Femur (tissue), 1 donor: ENCODE measurements around the gene WARS2.
A peak's percentile ranks its signal among the peaks of the same experiment; 100 is the strongest.

ENCODE experiments used
- DNase-seq: peaks from one replicate; pipeline ENCODE4 v3.0.0-alpha.2; 2017

Gene WARS2

GRCh38 chr1:119081267-119081666, 59.2 kb downstream of the WARS2 start:
- no peak for DNase-seq

DNA sequence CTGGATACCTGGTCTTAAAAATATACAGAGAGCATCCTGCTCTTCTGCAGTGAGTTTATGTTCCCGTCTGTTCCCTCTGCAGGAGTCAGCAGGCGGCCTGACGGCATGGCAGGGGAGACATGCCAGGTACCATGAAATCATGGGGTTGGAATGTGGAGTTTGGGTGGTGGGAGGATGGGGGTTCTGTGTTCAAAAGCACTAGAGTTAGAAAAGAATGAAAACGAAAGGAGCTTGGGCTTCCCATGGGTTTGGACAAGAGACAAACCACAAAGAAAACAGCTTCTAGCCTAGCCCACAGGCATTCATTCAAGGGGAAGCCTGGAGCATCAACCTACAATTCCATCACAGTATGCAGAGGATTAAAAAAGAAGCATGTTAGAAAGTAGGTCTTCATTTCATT, 59.9 kb downstream of the WARS2 start:
- peak; percentile 62 for DNase-seq

DNA sequence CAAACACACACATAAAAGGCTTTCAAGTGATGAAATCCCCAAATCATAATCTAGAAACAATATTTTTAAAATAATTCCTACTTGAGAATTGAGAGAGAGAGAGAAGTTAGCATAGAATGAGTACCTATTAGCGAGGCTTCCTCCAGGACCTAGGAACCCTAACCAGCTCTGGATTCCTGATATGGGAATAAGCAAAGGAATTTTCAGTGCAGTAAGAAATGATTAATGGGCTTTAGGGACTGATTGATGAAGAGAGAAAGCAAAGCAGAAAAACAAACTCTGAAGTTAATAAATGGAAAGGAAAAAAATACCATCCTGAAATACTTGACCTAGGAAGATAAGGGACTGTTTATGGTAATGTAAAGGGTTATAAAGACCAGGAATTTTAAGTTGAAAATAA, 60.6 kb downstream of the WARS2 start:
- no peak for DNase-seq

GRCh38 chr1:119075614-119076013, 64.8 kb downstream of the WARS2 start:
- DNase-seq, result no peak

GRCh38 chr1:119071321-119071720, 69.1 kb downstream of the WARS2 start:
- no peak for DNase-seq

- no peak for DNase-seq
These were observed 70.8 kb downstream of the WARS2 start for GRCh38 chr1:119069682-119070081.

GRCh38 chr1:119068427-119068826, 72.0 kb downstream of the WARS2 start:
- no peak for DNase-seq

DNA sequence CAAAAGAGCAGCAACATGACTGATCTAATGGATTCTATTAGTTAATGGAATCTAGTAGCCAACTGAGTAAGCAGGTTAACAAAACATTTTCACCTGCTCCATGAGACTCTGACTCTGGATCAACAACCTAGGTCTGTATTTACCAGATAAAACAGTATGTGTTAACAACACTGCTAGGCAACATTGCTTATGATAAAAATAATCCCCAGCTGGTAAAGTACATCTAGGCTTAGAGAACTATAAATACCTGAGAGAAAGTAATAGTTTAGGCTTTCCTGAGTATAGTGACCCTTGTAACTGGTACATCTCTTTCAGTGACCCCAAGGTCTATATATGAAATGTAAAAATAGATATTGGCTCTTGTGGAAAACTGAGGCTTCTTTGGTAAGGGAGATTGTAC, 78.8 kb downstream of the WARS2 start:
- no peak for DNase-seq

DNA sequence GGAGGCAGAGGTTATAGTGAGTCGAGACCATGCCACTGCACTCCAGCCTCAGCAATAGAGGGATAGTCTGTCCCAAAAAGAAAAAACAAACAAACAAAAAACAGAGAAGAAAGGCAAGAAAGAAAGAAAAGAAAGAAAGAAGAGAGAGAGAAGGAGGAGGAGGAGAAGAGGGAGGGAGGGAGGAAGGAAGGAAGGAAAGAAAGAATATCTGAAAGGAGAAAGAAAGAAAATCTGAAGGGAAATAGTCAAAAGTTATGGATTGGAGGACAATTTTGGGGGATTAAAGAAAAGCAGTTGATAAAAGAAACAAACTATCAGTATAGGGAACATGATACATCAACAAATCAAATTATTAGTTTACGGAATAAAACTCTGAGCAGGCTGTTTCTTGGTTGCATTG, 84.9 kb downstream of the WARS2 start:
- DNase-seq, result no peak

- DNase-seq, result no peak
These were observed 86.5 kb downstream of the WARS2 start for GRCh38 chr1:119053917-119054316.

GRCh38 chr1:119052267-119052666, 88.2 kb downstream of the WARS2 start:
- no peak for DNase-seq

DNA sequence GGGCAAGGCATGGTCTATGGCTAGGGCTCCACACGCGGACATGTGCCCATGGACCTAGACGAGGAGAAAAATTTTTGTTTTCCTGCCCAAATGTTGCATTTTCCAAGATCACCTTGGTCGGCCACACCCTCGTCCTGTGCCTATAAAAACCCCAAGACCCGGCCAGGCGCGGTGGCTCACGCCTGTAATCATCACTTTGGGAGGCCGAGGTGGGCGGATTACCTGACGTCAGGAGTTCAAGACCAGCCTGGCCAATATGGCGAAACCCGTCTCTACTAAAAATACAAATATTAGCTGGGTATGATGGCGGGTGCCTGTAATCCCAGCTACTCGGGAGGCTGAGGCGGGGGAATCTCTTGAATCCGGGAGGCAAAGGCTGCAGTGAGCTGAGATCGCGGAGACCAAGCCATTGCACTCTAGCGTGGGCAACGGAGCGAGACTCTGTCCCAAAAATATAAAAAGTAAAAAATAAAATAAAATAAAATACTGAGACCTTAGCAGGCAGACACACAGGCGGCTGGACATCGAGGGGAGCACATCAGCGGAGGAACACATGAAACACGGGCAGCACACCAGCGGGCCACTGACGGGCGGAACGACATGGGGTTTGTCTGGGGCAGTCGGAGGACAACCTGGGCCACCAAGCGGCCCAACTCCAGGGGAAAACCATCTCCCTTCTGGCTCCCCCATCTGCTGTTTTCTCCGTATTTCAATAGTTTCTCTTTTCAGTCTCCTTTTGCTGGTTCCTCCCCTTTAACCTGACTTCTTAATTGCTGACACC, 91.6 kb downstream of the WARS2 start:
- DNase-seq, result no peak

GRCh38 chr1:119046785-119047438, 93.5 kb downstream of the WARS2 start:
- DNase-seq, result no peak

DNA sequence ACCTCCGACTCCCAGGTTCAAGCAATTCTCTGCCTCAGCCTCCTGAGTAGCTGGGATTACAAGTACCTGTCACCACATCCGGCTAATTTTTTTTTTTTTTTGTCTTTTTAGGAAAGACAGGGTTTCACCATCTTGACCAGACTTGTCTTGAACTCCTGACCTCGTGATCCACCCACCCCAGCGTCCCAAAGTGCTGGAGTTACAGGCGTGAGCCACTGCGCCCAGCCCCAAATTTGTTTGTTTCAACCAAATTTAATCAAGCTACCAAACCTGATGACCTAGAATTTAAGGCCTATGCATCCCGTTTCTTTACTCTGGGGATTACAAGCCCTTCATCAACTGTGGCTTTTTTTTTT, 94.0 kb downstream of the WARS2 start:
- peak; percentile 36 for DNase-seq

DNA sequence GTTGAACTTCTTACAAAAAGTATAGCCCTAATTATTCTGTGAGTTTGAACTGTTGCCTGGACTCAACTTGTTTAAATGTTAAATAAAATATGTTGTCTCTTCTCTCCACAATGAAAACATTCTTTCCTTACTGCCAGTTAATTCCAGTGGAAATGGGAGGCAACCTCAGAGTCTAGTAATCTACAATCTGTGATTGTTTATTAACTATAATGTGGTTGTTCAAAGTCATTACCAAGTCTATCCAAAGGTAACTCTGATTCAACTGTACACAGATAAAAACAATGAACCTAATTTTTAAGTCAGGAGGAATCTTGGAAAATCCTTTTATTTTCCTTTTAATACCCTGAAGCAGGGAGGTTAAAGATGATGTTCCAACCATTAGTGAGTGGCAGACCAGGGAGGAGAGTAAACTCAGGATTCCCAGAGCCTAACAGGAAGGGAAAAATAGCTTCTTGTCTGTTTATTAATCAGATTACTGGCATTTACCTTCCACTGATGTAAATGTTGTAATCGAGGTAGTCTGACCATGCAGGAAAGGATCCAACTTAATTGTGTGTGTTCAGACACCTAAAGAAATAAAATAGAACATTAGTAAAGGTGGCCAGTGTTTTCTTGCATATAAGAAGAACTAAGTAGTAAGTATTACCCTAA, 95.2 kb downstream of the WARS2 start:
- no peak for DNase-seq

GRCh38 chr1:119040906-119041305, 99.5 kb downstream of the WARS2 start:
- peak; percentile 59 for DNase-seq

DNA sequence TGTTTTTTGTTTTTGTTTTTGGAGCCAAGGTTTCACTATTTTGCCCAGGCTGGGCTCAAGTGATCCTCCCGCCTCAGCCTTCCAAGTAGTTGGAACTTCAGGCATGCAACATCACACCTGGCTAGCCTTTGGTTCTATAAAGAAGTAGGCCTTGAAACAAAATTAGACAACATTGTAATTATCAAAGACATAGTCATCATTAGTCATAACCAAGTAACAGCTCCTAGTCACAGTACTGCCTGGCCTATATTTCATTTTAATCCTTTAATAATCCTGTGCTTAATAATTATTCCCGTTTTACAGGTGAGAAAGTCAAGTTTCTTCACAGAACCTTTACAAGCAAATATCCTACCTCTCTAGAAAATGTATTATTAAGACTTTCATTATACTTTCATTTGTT, 100.0 kb downstream of the WARS2 start:
- DNase-seq, result no peak

DNA sequence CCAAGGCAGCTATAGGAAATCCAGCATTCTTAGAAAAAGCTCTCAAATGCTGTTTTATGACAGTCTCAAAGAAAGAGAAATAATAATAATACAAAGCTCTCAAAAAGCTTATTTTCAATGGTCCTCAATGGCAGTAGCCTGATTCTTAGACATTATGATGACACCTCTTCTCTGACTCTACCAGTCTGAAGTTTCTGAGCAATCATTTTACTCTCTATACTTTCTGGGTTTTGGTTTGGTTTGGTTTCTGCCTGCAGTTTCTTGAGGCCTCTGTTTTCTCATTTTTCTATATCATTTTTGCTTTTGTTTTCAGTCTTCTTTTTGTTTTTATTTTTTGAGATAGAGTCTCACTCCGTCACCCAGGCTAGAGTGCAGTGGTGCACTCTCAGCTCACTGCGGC, 102.1 kb downstream of the WARS2 start:
- no peak for DNase-seq

GRCh38 chr1:119034359-119034758, 106.1 kb downstream of the WARS2 start:
- DNase-seq, result no peak

DNA sequence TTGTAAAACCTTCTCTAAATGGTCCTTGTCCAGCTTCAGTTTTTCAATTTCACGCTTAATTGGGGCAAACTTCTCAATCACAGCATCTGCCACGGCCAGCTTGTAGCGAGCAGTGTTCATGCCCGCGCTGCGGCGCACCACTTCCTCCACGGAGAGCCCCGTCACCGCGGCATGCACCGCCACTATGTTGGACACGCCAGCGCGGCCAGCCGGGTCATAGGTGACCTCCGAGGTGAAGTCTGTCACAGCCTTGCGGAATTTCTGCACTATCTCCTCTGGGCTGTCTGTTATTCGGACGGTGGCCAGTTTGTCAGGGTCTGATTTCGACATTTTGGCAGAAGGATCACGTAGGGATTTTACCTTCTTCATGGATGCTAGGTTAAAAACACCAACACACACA, 107.5 kb downstream of the WARS2 start:
- no peak for DNase-seq

DNA sequence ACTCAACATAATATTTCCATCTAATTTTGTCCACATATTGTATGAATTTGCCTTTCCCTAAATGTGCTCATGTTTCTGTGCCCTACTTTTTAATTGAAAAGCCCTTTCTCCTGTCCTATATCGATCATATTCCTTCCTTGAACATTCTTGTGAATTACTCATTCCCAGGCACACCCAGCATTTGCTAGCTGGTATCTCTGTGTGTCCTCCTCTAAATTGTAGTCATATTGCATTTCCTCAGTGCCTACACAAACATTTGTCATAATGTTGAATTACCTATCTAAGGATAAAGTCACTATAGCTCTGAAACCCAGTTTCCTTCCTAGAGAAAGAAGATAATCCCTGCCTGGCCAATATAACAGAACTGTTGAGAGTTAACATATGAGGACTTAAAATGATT, 112.7 kb downstream of the WARS2 start:
- DNase-seq, result no peak

- DNase-seq, result no peak
These were observed 113.5 kb downstream of the WARS2 start for GRCh38 chr1:119026956-119027355.

GRCh38 chr1:119015547-119015946, 124.9 kb downstream of the WARS2 start:
- no peak for DNase-seq

GRCh38 chr1:119012383-119012782, 128.1 kb downstream of the WARS2 start:
- DNase-seq, result no peak
